Measurements from ENCODE around the gene ERG. TPM values are rescaled to one million over a fixed set of nuclear protein-coding genes. Genes with fewer than 3 reads are reported as not detected.

The ERG gene
- total RNA-seq, 1 experiment from 2014 or later = 0.11 TPM

DNA sequence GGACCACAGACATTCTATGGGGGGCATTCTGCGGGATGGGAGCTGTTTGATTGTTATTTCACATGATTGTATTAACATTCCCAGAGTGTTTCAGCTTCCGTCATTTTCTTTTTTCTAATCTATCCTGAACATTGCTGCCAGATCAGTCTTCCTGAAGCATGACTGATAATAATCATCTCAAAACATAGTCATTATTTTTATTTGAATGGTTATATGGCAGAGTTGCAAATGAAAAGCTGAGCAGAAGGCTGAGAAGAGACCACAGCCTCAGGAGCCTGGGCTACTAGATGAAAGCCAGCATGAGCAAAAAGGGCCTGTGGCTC is 109.0 kb downstream of the ERG start:
- H3K4me1 ChIP-seq (ENCODE audit: insufficient read depth, low read length) = 0 out of 2 replicates have a peak, but pooled peaks cover 3% of the 10 kb centered on the region
- WGBS (ENCODE audit: extremely low coverage, insufficient read length, low lambda C conversion rate) = no CpG with 5 or more reads among the region's 2 CpGs
- H3T11ph ChIP-seq (ENCODE audit: low read length) = no peak overlapping the region
- H2BK20ac ChIP-seq (ENCODE audit: low read depth, low read length, poor library complexity, severe bottlenecking) = no peak overlapping the region
- no peak overlapping the region for H3K23ac ChIP-seq (ENCODE audit: insufficient read length, low read depth, low read length)
- no peak overlapping the region for H3K4ac ChIP-seq (ENCODE audit: low read depth, low read length)
- H3K23me2 ChIP-seq (ENCODE audit: insufficient read length, low read depth, low read length, poor library complexity, severe bottlenecking) = no peaks in the 10 kb centered on the region
- TF ChIP-seq, protein P1, sequence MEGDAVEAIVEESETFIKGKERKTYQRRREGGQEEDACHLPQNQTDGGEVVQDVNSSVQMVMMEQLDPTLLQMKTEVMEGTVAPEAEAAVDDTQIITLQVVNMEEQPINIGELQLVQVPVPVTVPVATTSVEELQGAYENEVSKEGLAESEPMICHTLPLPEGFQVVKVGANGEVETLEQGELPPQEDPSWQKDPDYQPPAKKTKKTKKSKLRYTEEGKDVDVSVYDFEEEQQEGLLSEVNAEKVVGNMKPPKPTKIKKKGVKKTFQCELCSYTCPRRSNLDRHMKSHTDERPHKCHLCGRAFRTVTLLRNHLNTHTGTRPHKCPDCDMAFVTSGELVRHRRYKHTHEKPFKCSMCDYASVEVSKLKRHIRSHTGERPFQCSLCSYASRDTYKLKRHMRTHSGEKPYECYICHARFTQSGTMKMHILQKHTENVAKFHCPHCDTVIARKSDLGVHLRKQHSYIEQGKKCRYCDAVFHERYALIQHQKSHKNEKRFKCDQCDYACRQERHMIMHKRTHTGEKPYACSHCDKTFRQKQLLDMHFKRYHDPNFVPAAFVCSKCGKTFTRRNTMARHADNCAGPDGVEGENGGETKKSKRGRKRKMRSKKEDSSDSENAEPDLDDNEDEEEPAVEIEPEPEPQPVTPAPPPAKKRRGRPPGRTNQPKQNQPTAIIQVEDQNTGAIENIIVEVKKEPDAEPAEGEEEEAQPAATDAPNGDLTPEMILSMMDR (conservative IDR thresholded peaks at IDR 0.05) = no peak
- H3K56ac ChIP-seq (ENCODE audit: insufficient read length, low read depth, low read length) = no peak overlapping the region
- Mint-ChIP-seq H3K27ac (no peak overlapping the region), H3K4me3 (no peak overlapping the region), H3K36me3 (ENCODE audit: insufficient read depth in 1 of 3, low read depth in 3 of 3) (no peaks in the 10 kb centered on the region; a peak in 1 of 7 replicates), H3K27me3 (ENCODE audit: low read depth) (no peaks in the 10 kb centered on the region), H3K9me3 (no peaks in the 10 kb centered on the region; a peak in 1 of 5 replicates), H3K4me1 (peaks cover 6 to 15% of the 10 kb centered on the region in 2 experiments)
- H2AFZ ChIP-seq (ENCODE audit: low read length) = no peak overlapping the region
- H2BK15ac ChIP-seq (ENCODE audit: low read depth, low read length) = no peak overlapping the region
- H3K79me1 ChIP-seq (ENCODE audit: insufficient read depth, low read depth, low read length, poor library complexity, severe bottlenecking) = no peaks in the 10 kb centered on the region
- no peaks in the 10 kb centered on the region for H4K20me1 ChIP-seq (ENCODE audit: control insufficient read depth, insufficient read depth, insufficient read length)
- H3K9me3 ChIP-seq (ENCODE audit: control insufficient read depth, low read depth, low read length) = no peaks in the 10 kb centered on the region
- no peak overlapping the region for H2AK5ac ChIP-seq (ENCODE audit: insufficient read length, low read length)
- H3K79me2 ChIP-seq (ENCODE audit: insufficient read depth, low read length) = no peaks in the 10 kb centered on the region
- H3K4me2 ChIP-seq (ENCODE audit: insufficient read depth, insufficient read length, low read length) = no peak overlapping the region
- H3K14ac ChIP-seq (ENCODE audit: insufficient read depth, low read length) = no peak overlapping the region
- no peak overlapping the region for H2BK12ac ChIP-seq (ENCODE audit: insufficient read length, low read depth, low read length)
- H2BK5ac ChIP-seq (ENCODE audit: insufficient read length, low read length) = no peak overlapping the region
- no peak overlapping the region for H3K27ac ChIP-seq (ENCODE audit: insufficient read length, low read depth, low read length)
- no peaks in the 10 kb centered on the region for H3K27me3 ChIP-seq (ENCODE audit: insufficient read depth, low read length)
- no peak overlapping the region for H2BK120ac ChIP-seq (ENCODE audit: low read depth, low read length, poor library complexity, severe bottlenecking)
- H3K9ac ChIP-seq (ENCODE audit: extremely low read depth, insufficient read length, low read length) = no peak overlapping the region
- no peak overlapping the region for H4K8ac ChIP-seq (replicated peaks; ENCODE audit: insufficient read length, low read depth, low read length)
- H3K18ac ChIP-seq (ENCODE audit: insufficient read length, low read depth, low read length) = no peak overlapping the region
- no peak overlapping the region for H4K5ac ChIP-seq (ENCODE audit: insufficient read length, low read depth, low read length)
- no peak overlapping the region for H4K91ac ChIP-seq (ENCODE audit: insufficient read length, low read depth, low read length)
- DNase-seq = no peak

All from H9 (cell line).